ENCODE measurements around the gene SBSN. TPM values are rescaled to one million over a fixed set of nuclear protein-coding genes. Genes with fewer than 3 reads are reported as not detected.

SBSN gene
- total and polyA plus RNA-seq, 4 donors: not detected

DNA sequence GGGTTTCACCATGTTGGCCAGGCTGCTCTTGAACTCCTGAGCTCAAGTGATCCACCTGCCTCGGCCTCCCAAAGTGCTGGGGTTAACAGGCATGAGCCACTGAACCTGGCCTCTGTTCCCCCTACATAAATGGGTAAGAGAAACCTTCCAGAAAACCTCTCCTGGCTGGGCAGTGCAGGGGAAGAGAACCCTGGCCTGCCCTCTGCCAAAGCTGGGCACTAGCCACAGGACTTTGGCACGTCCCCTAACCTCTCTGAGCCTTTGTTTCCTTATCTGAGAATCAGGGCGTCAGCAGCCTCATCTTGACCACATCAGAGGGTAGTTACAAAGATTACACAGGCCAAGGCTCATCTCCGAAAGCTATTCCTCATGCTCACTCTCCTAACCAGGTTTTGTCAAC lies 2.2 kb downstream of the SBSN start:
- H3K36me3 ChIP-seq (ENCODE audit: control insufficient read depth in 4 of 4, insufficient read depth in 3 of 4, low read depth in 1 of 4, low read length in 3 of 4): no peaks in the 10 kb centered on the region
- H3K9me3 ChIP-seq (ENCODE audit: control insufficient read depth in 4 of 4, low read length in 3 of 4): no peaks in the 10 kb centered on the region
- WGBS: 75% methylated on average over 4 of the region's 4 CpGs
- no peak overlapping the region for H3K27ac ChIP-seq (ENCODE audit: low read depth in 1 of 2, low read length in 2 of 2)
- H3K9ac ChIP-seq (ENCODE audit: low read depth in 1 of 2, low read length in 2 of 2): no peak overlapping the region
- no peak overlapping the region for H3K4me3 ChIP-seq (ENCODE audit: low read depth in 1 of 3, low read length in 3 of 3)
- no peaks in the 10 kb centered on the region for H3K4me1 ChIP-seq (ENCODE audit: control insufficient read depth in 4 of 4, insufficient read depth in 4 of 4, low read length in 3 of 4)
- H3K27me3 ChIP-seq (ENCODE audit: control insufficient read depth in 4 of 4, insufficient read depth in 4 of 4, low read length in 3 of 4): peaks cover 0 to 3% (median 0%) of the 10 kb centered on the region in 4 donors
- DNase-seq (ENCODE audit: low spot score): no peak
- TF ChIP-seq GABPA (IDR thresholded peaks at IDR 0.05 in 1 of 2, conservative IDR thresholded peaks at IDR 0.05 in 1 of 2): no peak

DNA sequence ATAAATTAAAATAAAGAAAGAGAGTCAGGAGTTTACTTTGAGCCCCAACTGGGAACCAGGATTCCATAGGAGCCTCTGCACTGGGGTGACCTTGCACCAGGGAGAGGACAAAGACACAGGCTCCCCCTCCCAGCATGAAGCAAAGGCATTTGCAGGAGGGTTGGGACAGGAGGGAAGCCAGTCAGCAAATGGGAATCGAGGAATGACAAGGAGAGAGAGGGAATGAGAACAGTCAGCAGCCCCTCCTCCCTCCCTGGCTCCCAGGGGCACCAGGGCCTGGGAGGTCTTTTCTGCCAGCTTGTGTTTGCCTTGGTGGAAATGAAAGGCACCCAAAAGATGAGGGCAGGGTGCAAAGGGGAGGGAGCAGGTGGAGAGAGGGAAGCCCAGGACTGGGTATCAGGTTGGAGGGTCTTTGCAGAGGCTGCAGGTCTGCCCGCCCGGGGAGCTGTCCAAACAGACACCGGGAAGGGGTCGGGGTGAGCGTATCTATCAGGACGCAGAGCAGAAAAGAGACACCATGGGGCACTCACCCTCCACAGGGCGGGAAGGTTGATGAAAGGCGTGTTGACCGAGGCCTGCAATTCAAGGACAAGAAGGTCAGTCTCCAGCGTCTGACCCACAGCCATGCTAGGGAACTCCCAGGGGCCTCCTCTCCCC lies 3.8 kb downstream of the SBSN start:
- no peak overlapping the region for H3K27ac ChIP-seq (ENCODE audit: low read depth in 1 of 2, low read length in 2 of 2)
- no peak for DNase-seq (ENCODE audit: low spot score)
- H3K9me3 ChIP-seq (ENCODE audit: control insufficient read depth in 4 of 4, low read length in 3 of 4): no peaks in the 10 kb centered on the region
- H3K4me1 ChIP-seq (ENCODE audit: control insufficient read depth in 4 of 4, insufficient read depth in 4 of 4, low read length in 3 of 4): no peaks in the 10 kb centered on the region
- H3K27me3 ChIP-seq (ENCODE audit: control insufficient read depth in 4 of 4, insufficient read depth in 4 of 4, low read length in 3 of 4): peaks cover 0 to 3% (median 0%) of the 10 kb centered on the region in 4 donors
- TF ChIP-seq FOXA1 (IDR thresholded peaks at IDR 0.05): no peak
- TF ChIP-seq, protein P1, sequence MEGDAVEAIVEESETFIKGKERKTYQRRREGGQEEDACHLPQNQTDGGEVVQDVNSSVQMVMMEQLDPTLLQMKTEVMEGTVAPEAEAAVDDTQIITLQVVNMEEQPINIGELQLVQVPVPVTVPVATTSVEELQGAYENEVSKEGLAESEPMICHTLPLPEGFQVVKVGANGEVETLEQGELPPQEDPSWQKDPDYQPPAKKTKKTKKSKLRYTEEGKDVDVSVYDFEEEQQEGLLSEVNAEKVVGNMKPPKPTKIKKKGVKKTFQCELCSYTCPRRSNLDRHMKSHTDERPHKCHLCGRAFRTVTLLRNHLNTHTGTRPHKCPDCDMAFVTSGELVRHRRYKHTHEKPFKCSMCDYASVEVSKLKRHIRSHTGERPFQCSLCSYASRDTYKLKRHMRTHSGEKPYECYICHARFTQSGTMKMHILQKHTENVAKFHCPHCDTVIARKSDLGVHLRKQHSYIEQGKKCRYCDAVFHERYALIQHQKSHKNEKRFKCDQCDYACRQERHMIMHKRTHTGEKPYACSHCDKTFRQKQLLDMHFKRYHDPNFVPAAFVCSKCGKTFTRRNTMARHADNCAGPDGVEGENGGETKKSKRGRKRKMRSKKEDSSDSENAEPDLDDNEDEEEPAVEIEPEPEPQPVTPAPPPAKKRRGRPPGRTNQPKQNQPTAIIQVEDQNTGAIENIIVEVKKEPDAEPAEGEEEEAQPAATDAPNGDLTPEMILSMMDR (IDR thresholded peaks at IDR 0.05; ENCODE audit: low read depth, low read length, missing input control): no peak
- TF ChIP-seq NR2F2 (IDR thresholded peaks at IDR 0.05): no peak
- TF ChIP-seq HNF4G (IDR thresholded peaks at IDR 0.05): no peak
- no peak for TF ChIP-seq JUND (IDR thresholded peaks at IDR 0.05)
- TF ChIP-seq, protein P2, sequence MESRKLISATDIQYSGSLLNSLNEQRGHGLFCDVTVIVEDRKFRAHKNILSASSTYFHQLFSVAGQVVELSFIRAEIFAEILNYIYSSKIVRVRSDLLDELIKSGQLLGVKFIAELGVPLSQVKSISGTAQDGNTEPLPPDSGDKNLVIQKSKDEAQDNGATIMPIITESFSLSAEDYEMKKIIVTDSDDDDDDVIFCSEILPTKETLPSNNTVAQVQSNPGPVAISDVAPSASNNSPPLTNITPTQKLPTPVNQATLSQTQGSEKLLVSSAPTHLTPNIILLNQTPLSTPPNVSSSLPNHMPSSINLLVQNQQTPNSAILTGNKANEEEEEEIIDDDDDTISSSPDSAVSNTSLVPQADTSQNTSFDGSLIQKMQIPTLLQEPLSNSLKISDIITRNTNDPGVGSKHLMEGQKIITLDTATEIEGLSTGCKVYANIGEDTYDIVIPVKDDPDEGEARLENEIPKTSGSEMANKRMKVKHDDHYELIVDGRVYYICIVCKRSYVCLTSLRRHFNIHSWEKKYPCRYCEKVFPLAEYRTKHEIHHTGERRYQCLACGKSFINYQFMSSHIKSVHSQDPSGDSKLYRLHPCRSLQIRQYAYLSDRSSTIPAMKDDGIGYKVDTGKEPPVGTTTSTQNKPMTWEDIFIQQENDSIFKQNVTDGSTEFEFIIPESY (IDR thresholded peaks at IDR 0.05): no peak
- no peaks in the 10 kb centered on the region for H3K36me3 ChIP-seq (ENCODE audit: control insufficient read depth in 4 of 4, insufficient read depth in 3 of 4, low read depth in 1 of 4, low read length in 3 of 4)
- 42% methylated on average over 11 of the region's 11 CpGs for WGBS
- no peak overlapping the region for H3K4me3 ChIP-seq (ENCODE audit: low read depth in 1 of 3, low read length in 3 of 3)
- no peak overlapping the region for H3K9ac ChIP-seq (ENCODE audit: low read depth in 1 of 2, low read length in 2 of 2)

DNA sequence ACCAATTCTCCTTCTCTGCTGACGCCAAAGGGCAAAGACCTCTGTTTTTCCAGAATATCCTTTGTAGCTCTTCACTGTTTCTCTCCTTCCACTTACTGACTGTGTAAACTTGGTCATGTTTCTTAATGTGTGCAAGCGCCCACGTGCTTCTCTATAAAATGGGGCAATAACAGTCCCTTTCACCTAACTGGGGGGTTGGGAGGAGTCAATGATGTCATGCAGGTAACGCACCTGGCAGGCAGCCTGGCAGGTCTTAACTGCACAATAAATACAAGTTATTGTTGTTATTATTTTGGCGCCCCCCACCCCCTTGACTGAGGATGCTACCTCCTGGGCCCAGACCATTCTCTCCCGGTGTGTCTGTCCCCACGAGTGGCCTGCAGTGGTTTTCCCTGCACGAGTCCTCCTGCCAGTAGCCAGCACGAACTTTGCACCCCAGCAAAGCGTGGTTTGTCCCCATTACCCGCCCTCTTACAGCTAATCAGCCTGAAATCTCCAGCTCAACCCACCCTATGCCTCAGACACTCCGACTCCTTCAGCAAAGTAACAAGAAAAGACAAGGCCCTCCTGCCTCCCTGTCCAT lies 5.3 kb downstream of the SBSN start:
- no peak overlapping the region for H3K4me3 ChIP-seq (ENCODE audit: low read depth in 1 of 3, low read length in 3 of 3)
- no peak for DNase-seq (ENCODE audit: low spot score)

More for the DNA sequence above, 5.3 kb downstream of the SBSN start:
- TF ChIP-seq EGR1 (IDR thresholded peaks at IDR 0.05; ENCODE audit: low read depth in 2 of 2) (no peak), RAD21 (IDR thresholded peaks at IDR 0.05) (no peak), GABPA (IDR thresholded peaks at IDR 0.05 in 1 of 2, conservative IDR thresholded peaks at IDR 0.05 in 1 of 2) (no peak), HNF4G (IDR thresholded peaks at IDR 0.05) (no peak), JUND (IDR thresholded peaks at IDR 0.05) (no peak), HNF4A (conservative IDR thresholded peaks at IDR 0.05) (no peak), FOXA1 (IDR thresholded peaks at IDR 0.05) (no peak), YY1 (IDR thresholded peaks at IDR 0.05) (no peak), RXRA (IDR thresholded peaks at IDR 0.05) (no peak), FOXA2 (IDR thresholded peaks at IDR 0.05) (no peak), SP1 (IDR thresholded peaks at IDR 0.05) (no peak), NR2F2 (IDR thresholded peaks at IDR 0.05) (no peak)
- TF ChIP-seq, protein P3, sequence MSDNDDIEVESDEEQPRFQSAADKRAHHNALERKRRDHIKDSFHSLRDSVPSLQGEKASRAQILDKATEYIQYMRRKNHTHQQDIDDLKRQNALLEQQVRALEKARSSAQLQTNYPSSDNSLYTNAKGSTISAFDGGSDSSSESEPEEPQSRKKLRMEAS (IDR thresholded peaks at IDR 0.05): no peak
- TF ChIP-seq, protein P1 (IDR thresholded peaks at IDR 0.05; ENCODE audit: low read depth, low read length, missing input control): no peak
- TF ChIP-seq, protein P4, sequence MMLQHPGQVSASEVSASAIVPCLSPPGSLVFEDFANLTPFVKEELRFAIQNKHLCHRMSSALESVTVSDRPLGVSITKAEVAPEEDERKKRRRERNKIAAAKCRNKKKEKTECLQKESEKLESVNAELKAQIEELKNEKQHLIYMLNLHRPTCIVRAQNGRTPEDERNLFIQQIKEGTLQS (IDR thresholded peaks at IDR 0.05): no peak
- TF ChIP-seq, protein P2 (IDR thresholded peaks at IDR 0.05): no peak
- no peak overlapping the region for H3K27ac ChIP-seq (ENCODE audit: low read depth in 1 of 2, low read length in 2 of 2)
- H3K36me3 ChIP-seq (ENCODE audit: control insufficient read depth in 4 of 4, insufficient read depth in 3 of 4, low read depth in 1 of 4, low read length in 3 of 4): no peaks in the 10 kb centered on the region
- 73% methylated on average over 12 of the region's 12 CpGs for WGBS
- no peak overlapping the region for H3K9ac ChIP-seq (ENCODE audit: low read depth in 1 of 2, low read length in 2 of 2)
- H3K4me1 ChIP-seq (ENCODE audit: control insufficient read depth in 4 of 4, insufficient read depth in 4 of 4, low read length in 3 of 4): no peaks in the 10 kb centered on the region
- H3K27me3 ChIP-seq (ENCODE audit: control insufficient read depth in 4 of 4, insufficient read depth in 4 of 4, low read length in 3 of 4): peaks cover 0 to 3% (median 0%) of the 10 kb centered on the region in 4 donors
- no peaks in the 10 kb centered on the region for H3K9me3 ChIP-seq (ENCODE audit: control insufficient read depth in 4 of 4, low read length in 3 of 4)
